HL-60 (cell line): Measurements from ENCODE around the gene ANKRD62.

Experiments
- DNase-seq, 2 experiments: peaks; one replicate each; pipeline ENCODE4 v3.0.0-alpha.2; 2010 to 2020; ENCODE audit warnings: low read depth in 1 of 2, low spot score in 1 of 2
- H3K27ac ChIP-seq: fragments of 250-450 bp; sonication (Bioruptor Pico); replicated peaks from 2 replicates; pipeline ENCODE4 v1.5.1; 2020; ENCODE audit warnings: mild to moderate bottlenecking, moderate library complexity
- H3K27me3 ChIP-seq: fragments of 250-450 bp; sonication (Bioruptor Pico); 2 replicates; pipeline ENCODE4 v1.5.1; 2021; ENCODE audit warnings: mild to moderate bottlenecking, moderate library complexity; ENCODE audit not compliant: insufficient read depth, poor library complexity, severe bottlenecking
- H3K4me3 ChIP-seq: replicated peaks from 2 replicates; pipeline ENCODE4 v1.5.1; 2011; ENCODE audit warnings: mild to moderate bottlenecking, control low read depth, low read length; ENCODE audit not compliant: insufficient read depth
- CTCF ChIP-seq: IDR thresholded peaks from one replicate; pipeline ENCODE4 v1.5.1; 2011; ENCODE audit warnings: low read length, control low read depth, inconsistent platforms; ENCODE audit not compliant: insufficient read depth
- GABPA ChIP-seq: IDR thresholded peaks from 2 replicates; pipeline ENCODE4 v1.6.1; 2012; ENCODE audit warnings: low read depth
- POLR2AphosphoS5 ChIP-seq: IDR thresholded peaks from 2 replicates; pipeline ENCODE4 v1.6.1; 2012; ENCODE audit warnings: low read depth
- REST ChIP-seq: IDR thresholded peaks from 2 replicates; pipeline ENCODE4 v1.6.1; 2012; ENCODE audit warnings: low read depth; ENCODE audit not compliant: insufficient replicate concordance
- SPI1 ChIP-seq: IDR thresholded peaks from 2 replicates; pipeline ENCODE4 v1.6.1; 2012; ENCODE audit warnings: low read depth, mild to moderate bottlenecking, borderline replicate concordance

The ANKRD62 gene

GRCh38 chr18:12086249-12086648 is 7.4 kb upstream of the ANKRD62 start:
- Histone ChIP-seq H3K27me3 (no peaks in the 10 kb centered on the region), H3K4me3 (no peak overlapping the region), H3K27ac (no peak overlapping the region)
- DNase-seq, result no peak
- TF ChIP-seq SPI1 (no peak), REST (no peak), GABPA (no peak), POLR2AphosphoS5 (no peak), CTCF (no peak)

- no peak overlapping the region for H3K27ac ChIP-seq
- no peak for TF ChIP-seq GABPA
- TF ChIP-seq POLR2AphosphoS5, result no peak
- TF ChIP-seq SPI1, result no peak
- no peak for TF ChIP-seq CTCF
- TF ChIP-seq REST, result no peak
- no peak overlapping the region for H3K4me3 ChIP-seq
- H3K27me3 ChIP-seq, result no peaks in the 10 kb centered on the region
- DNase-seq, result no peak
Observed at GRCh38 chr18:12086677-12087470, 6.8 kb upstream of the ANKRD62 start.

- no peak overlapping the region for H3K27ac ChIP-seq
- H3K27me3 ChIP-seq, result no peaks in the 10 kb centered on the region
- no peak overlapping the region for H3K4me3 ChIP-seq
- DNase-seq, result no peak
- TF ChIP-seq POLR2AphosphoS5 (no peak), GABPA (no peak), REST (no peak), CTCF (no peak), SPI1 (no peak)
Observed at GRCh38 chr18:12087471-12088025, 6.1 kb upstream of the ANKRD62 start.
